NCI-H226 (cell line): ENCODE results near the gene TLR10.

ENCODE experiments used
- DNase-seq: peaks from one replicate; pipeline ENCODE4 v3.0.0-alpha.2; 2015

The TLR10 gene

DNA sequence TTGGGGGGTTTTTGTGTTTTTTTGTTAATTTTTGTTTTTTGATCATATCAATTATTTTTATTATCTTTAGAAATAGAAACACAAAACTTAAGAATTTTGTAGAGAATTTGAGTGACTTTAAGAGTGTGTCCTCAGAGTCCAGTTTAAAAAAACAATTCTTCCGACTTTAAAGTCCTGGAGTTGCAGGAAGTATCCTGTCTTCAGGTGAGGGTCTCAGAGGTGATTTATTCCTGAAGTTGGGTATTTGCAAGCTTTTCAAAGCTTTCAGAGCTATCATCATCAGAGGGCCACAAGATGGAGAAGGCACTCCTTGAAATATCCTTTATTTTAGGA, 23.0 kb downstream of the TLR10 start:
- no peak for DNase-seq

DNA sequence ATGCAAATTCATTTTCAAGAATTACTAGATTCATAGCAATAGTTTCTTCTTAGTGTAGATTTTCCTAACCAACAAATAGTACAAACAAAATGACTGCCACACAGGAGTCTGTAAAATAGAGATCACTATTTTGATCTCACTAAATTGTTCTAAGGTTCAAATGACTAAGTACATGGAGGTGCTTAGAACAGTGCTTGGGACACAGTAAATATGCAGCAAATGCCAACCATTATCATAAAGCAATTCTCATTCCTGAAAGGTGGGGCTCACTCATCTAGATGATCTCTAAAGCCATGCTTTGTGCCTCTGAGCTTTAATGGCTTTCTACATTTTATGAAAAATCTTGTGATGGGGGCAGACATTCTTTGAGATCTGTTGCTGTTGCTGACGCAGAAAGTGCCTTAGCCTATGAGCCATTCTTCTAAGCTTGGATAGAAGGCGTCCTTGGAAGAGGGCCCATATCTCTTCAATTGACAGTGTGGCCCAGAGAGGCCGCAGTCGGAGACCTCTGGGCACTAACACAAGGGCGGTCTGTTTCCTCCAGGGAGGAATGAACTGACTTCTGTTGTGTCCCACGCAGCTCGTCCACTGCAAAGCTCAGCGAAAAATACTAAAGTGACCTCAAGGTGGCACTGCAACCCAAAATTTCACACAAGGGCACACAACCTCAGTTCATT, 23.5 kb downstream of the TLR10 start:
- peak; percentile 14 for DNase-seq

DNA sequence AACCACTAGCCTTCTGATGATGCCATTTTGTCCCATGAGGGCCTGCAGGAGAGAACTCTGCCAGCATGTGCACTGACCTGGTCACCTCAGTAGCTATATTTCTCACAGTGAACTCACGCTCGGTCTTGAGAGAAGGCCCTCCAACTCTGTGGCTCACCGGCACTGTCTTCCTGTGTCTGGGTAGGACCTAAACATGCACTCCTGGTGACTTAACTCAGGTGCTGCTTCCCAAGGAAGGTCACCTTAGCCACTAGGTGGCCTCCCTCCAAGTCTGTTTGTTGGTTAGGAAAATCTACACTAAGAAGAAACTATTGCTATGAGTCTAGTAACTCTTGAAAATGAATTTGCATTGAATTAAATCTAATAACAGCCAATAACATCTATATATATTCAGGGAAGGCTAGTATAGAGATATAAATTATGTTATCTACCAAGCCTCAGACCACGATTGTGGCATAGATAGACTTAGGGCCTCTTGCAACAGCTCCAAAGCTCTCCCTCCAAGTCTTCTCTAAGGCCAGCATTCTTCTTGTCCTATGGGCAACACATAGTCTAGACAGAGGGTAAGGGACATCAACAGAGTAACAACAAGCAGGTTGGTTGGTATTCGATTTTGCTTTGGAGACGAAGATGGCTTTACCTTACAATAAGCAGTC, 24.7 kb downstream of the TLR10 start:
- DNase-seq, result no peak

DNA sequence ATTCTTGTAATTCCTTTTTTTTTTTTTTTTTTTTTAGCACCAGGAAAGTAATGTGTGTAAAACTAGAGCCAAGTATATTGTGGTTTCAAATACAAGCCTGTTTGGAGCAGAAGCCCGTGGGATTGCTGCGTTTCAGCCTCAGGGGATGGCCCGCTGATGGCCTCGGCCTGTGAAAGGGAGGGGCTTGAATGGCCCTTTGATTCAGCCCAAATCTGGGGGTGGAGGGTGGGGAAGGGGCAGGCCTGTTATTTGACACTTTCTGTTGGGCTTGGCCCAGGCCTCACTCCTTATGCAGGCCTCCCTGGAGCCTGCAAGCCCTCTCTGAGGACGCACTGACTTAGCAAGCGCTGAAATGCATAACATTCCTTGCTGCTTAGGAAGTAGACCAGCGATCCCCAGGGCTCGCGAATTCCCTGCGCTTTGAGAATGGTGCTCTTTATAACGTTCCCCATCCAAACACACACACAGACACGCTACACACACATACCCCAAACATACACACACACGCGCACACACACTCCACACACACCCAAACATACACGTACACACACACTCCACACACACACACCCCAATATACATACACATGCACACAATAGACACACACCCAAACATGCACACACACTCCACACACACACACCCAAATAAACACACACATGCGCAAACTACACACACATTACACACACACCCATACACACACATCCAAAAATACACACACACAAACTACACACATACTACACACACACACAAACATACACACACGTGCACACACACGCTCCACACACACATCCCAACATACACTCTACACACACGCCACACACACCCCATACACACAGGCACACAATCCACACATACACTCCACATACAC, 29.6 kb downstream of the TLR10 start:
- peak; percentile 97 for DNase-seq

DNA sequence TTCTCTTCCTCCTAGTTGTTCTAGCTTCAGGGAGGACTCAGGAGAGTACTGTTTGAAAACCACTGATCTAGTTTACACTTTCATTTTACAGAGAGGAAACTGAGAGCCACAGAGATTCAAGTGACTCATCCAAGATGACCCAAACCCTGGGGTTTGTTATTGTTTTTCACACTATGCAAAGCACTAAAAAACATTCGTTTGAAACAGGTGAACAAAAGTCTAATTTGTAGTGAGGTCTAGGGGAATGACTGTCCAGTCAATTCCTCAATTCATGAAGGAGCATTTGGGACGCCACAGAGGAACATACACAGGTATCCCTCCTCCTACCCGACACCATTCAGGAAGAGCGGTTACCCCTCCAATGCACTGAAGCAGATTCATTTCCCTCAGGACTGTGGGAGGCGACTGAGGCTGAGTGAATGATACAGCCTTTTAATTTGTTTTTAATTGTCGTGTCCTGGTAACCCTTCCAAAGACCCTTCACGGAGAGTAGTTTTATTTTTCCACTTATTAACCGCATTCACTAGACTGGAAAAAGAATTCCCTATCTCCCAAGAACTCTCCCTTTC, 30.3 kb downstream of the TLR10 start:
- peak; percentile 25 for DNase-seq

DNA sequence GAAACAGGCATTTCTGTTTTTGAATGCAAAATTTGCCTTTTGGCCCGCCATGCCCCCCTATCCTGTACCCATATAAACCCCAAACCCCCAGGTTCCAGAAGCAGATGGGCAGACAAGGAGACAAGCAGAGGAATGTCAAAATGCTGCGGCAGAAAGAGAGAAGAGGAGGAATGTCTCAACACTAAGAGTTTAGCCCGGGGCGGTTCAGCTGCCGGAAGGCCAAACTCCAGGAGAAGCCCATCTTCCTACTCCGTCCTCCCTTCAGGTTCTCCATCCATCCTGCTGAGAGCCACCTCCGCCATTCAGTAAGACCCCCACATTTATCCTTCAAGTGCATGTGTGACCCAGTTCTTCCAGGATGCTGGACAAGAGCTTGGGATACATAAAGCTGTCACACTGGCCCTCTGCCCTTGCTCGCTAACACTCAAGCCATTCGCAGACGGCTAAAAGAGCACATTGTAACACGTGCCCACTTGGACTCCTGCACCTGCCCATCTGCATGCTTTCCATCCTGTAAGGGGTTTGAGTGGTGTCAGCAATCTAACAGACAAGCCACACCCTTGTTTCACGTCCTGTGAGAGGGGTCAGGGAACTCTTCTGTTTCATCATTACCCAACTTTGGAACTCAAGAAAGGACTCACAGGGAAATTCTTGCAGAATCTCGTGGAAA, 31.3 kb downstream of the TLR10 start:
- no peak for DNase-seq

DNA sequence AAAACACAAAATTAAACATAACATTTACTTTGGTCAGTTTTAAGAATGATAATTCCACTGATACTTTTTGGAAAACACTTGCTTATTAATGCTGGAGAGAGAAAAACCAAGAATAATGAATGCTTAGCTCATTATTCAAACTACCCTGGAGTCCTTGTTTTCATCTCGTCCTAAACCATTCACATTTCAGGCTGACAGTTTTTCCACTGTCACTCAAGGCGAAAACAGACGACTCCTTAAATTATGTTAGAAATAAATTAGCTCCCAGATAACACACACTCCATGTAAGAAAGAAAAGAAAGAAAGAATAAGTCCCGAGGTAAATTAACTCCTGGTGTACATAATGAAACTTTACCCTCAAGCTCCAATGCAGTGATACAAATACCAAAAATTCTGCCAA, 33.5 kb downstream of the TLR10 start:
- no peak for DNase-seq

DNA sequence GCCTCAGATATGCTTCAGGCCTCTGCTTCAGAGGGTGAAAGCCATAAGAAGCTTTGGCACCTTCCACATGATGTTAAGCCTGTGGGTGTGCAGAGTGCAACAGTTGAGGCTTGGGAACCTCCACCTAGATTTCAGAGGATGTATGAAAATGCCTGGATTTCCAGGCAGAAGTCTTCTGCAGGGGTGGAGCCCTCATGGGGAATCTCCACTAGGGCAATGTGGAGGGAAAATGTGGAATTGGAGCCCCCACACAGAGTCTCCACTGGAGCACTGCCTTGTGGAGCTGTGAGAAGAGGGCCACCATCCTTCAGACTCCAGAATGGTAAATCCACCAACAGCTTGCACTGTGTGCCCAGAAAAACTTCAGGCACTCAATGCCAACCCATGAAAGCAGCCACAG, 35.2 kb downstream of the TLR10 start:
- DNase-seq, result no peak

DNA sequence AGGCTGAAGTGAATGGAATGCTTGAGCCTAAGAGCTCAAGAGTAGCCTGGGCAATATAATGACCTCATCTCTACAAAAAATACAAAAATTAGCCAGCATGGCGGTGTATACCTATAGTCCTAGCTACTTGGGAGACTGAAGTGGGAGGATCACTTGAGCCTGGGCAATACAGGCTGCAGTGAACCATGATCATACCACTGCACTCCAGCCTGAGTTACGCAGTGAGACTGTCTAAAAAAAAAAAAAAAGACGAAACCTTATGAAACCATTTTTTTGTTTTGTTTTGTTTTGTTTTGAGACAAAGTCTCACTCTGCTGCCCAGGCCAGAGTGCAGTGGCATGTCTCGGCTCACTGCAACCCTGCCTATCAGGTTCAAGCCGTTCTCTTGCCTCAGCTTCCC, 36.9 kb downstream of the TLR10 start:
- no peak for DNase-seq

DNA sequence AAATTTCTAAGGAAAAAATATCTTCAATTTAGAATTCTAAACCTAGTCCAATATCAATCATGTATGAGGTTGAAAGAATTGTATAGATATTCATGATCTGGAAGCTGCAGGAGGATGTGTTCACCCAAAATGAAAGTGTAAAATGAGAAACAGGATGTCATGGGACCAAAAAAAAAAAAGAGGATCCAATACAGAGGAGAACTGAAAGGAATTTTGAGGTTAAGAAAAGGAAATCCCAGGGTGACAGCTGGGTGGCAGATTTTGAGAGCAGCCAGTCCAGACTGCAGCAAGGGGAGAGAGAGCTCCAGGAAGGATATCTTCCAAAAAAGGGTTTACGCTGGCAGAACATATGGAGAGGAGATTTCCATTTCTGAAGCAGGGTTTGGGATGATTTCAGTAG, 38.9 kb downstream of the TLR10 start:
- DNase-seq, result no peak

DNA sequence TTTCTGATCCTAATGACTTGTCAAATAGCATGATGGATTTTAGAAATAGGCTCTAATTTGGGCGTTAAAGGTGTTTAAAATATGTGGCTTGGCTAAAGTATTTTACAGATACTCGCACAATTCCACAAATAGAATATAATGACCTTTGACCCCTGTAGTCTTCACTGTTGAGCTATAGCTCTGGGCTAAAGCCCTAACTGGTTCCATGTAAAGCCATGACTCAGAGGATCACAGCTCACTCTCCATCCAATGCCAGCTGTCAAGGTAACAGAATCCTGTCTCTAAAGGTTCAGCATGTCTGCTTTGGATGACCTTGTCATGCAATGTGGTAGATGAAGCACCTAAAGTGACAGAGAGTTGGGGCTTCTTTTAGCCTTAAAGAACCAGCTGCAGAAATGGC, 42.5 kb downstream of the TLR10 start:
- DNase-seq, result no peak

DNA sequence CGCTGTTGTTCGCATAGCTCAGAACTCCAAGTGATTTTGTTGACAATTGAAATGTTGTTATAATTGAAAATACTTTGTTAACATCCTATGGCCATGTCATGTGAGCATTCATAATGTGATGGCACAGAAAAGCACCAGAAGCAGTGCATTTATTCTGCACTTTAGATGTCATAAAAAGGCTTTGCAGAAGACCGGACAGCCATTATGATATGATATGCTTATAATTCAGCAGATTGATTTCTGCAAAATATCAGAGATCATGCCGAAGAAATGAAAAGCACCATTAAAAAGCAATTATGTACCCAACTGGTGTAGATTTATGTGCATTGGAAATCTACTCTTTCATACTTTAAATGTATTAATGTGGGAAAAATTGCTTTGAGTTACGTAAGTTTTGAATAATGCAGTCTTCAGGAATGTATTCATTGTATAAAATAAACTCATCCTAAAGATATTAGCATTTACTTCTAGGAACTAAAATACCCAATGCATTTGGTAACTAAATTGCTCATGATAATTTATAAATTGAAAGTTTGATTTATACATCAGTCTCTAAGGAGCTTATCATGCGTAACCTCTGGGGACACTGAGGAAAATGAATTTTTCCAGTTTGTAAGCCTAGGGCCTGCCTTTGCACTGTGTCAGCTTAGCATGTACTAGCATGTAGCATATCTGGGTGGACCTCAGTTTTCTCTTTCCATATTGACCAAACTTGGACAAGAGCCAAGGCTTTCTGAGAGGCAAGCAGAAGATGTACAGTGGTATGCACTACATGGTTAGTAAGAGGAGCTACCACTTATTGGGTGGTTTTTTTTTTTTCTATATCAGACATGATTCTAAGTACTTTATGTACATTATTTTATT, 43.6 kb downstream of the TLR10 start:
- no peak for DNase-seq

DNA sequence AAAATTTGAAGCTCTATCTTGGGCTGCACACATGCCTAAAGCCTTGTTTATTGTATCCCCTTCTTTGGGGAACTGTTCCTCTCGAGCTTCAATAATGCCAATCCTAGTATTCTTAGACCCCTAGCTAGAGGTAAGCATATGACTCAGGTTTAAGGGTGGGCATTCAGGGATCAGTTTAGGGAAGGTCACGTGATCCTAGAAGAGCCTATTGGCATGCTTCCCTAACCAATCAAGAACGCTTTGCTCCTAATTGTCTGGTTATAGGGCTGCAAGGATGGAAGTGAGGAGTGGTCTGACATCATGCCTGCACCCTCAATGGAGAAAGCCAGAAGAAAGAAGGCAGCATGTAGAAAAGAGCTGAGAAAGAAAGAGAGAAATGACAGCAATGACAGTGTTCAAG, 46.9 kb downstream of the TLR10 start:
- DNase-seq, result no peak

DNA sequence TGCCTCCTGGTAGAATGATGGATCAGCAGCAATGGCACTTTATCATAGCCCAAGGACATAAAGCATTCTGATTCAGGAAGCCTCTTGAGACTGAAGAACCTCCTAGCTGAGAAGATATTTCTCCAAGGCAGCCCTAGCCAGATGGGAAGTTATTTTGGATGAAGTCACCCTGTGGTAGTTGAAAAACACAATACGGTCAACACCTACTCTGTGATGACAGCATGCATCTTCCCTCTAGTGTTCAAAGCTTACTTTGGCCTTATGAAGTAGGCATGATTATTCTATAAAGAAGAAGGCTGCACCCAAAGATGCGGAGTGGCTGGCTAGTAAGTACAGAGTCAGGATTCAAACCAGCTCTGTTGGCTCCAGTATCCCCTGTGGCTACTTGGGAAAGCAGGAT, 47.9 kb downstream of the TLR10 start:
- no peak for DNase-seq

DNA sequence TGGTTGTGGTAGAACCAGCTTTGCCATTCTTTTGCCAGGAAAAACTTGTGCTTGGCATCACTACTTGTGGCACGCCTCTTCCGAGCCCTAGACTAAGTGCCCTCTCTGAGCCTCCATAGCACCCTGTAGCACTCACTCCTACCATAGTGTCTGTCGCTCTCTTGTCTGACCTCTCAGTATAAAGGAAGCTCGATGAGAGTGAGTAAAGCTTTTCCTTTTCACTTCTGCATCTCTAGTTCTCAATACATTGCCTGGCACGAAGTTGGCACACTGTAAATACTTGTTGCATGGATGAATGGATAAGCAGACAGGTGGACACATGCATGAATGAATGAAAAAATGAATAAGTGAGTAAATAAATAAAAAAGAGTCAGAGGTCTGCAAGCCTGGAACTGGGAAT, 48.3 kb downstream of the TLR10 start:
- DNase-seq, result no peak

DNA sequence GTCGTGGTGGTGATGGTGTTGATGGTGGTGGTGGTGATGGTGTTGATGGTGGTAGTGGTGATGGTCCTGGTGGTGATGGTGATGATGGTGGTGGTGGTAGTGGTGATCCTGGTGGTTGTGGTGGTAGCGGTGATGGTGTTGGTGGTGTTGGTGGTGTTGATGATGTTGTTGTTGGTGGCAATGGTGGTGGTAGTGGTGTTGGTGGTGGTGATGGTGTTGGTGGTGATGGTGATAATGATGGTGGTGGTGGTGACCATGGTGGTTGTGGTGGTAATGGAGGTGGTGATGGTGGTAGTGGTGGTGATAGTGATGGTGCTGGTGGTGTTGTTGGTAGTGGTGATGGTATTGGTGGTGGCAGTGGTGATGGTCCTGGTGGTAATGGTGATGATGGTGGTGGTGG, 49.1 kb downstream of the TLR10 start:
- DNase-seq, result no peak

DNA sequence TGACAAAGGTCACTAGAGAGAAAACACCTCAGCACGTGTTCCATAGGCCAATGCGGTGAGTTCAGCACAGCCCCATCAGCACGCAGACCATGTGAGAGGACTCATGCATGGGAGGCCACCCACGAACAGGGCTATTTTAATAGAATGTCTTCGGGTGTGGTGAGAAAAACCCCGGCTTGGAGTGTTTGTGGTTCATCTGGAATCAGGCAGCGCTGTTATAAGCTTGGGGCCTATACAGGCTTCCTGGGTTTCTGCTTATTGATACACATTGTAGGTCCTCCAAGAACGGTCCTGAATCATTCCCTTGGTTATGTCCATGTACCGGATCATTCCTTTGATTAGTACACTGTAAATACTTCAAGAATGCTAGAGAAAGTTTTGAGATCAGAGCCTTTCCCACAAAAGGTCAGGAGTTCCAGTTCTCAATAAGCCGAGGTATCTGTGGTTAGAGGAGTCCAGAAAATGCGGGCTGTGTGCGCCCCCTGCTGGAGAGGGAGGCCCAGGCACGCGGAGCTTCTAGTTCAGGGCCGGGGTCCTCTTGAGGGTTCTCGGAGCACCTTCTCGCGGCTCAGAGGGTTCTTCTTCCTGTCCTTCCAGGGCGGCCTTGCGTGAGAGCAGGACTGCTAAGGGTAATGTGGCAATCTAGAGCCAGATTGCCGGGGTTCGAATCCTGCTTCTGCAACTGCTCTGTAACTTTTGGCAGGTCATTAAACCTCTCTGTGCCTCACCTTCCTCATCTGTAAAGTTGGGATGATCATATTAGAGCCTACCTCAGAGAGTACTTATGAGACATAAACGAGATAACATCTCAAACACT, 51.8 kb downstream of the TLR10 start:
- peak; percentile 63 for DNase-seq

DNA sequence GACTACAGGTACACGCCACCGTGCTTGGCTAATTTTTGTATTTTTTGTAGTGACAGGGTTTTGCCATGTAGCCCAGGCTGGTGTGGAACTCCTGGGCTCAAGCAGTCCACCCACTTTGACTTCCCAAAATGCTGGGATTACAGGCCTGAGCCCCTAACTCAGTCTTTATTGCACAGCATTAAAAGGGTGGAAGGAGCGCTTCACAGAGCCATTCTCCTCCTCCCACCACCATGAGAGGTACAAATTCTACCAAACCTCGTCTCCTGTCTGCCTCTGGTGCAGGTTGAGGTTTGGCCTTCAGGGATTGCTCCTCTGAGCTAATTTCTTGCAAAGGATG, 52.3 kb downstream of the TLR10 start:
- no peak for DNase-seq

DNA sequence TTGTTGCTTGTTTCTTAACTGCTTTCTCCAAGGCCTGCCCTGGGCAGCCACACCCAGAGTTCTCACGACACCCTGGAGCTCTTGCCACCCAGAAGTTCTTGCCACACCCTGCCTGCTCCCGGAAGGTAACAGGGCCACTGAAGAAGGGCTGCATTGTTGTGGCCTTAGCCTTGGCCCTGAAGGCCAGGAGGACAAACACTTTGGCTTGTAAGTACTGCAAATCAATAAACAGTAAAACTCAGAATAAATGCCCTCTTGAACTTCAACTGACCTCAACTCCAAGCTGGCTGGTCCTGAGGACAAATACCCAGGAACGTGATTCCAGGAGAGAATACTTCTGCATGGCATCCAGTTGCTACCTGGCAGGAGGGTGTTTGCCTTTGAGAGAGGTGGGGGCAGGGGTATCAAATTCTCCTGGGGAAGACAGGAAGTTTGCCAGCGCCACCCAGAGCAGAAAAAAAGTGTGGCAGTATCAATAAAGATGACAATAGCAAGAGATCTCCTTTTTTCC, 54.1 kb downstream of the TLR10 start:
- DNase-seq, result no peak

DNA sequence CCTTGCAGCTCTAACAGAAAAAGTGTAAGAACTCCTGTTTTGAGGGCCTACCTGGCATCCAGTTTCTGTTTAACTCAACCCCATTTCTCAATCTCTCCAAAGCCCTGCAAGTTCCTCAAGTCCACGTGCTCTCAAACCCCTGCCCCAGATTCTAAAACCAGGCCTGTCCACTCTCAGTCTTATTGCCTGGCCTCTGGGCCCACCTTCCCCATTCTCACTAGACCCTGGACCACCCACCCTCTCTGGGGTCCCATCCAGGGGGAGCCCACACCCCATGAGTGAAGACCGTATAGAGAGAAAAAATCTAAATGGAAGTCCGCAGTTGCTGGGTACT, 58.3 kb downstream of the TLR10 start:
- DNase-seq, result no peak

DNA sequence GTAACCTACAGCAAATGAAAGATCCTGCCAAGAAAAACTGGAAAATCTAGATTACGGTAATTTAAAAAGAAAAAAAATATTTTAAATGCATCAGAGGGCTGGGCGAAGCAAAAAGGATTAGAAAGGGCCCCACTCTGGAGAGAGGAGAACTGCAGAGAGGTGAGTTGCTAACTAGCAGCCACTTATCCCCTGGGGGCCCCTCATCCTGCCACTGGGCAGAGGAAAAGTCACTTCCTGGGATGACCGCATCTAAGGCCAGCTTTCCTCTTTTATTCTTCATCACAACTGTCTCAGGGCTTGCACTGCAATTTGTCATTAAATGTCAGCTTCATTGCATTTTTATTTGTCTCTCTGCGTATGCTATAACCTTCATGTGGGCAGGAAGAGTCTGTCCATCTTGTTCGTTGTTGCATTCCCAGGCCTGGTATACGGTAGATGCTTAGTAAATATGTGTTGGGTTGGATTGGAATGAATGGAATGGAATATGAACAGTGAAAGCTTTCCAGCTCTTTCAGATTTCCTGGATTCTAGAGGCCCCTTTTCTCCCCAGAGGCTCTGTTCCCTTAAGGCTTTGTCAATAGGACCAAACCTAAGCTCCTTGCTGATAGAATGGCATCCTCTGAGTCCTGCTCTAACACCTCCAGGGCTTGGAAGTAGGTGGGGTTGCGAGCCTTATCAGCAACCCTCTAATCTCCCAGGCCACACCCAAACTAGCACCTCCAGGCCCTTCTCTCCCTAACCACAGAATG, 58.9 kb downstream of the TLR10 start:
- peak; percentile 93 for DNase-seq
